K562 (cell line): ENCODE data around the gene BNIP5. TPM values are rescaled to one million over a fixed set of nuclear protein-coding genes. Genes with fewer than 3 reads are reported as not detected.

Experiments
- DMBX1 ChIP-seq: fragments of 250-450 bp; sonication (Bioruptor Pico); IDR thresholded peaks from 2 replicates; pipeline ENCODE4 v1.8.0; 2022; ENCODE audit warnings: inconsistent platforms, mild to moderate bottlenecking, moderate library complexity, borderline replicate concordance
- ETS1 ChIP-seq: conservative IDR thresholded peaks from 2 replicates; pipeline ENCODE4 v1.6.1; 2011; ENCODE audit warnings: low read depth, mild to moderate bottlenecking, low read length; ENCODE audit not compliant: control insufficient read depth
- HCFC1 ChIP-seq: IDR thresholded peaks from 2 replicates; pipeline ENCODE4 v1.6.1; 2012; ENCODE audit warnings: low read depth, low read length, improper control_type of control experiment
- HDGF ChIP-seq: fragments of 450-650 bp; IDR thresholded peaks from 2 replicates; pipeline ENCODE4 v1.6.1; 2016
- IRF9 ChIP-seq: fragments of 450-650 bp; IDR thresholded peaks from 2 replicates; pipeline ENCODE4 v1.6.1; 2016; ENCODE audit warnings: missing biosample characterization, missing genetic modification characterization
- JUN ChIP-seq, 2 experiments: sonication (generic) in 1 of 2; formaldehyde crosslinking in 1 of 2; IDR thresholded peaks; 2 replicates each; pipeline versions ENCODE4 v1.6.1 to v1.8.0; 2012 to 2022; ENCODE audit warnings: borderline replicate concordance in 2 of 2, mild to moderate bottlenecking in 2 of 2, improper control_type of control experiment in 1 of 2, low read depth in 1 of 2, low read length in 1 of 2, missing genetic modification reagents in 1 of 2
- NFE2L1 ChIP-seq: fragments of 450-650 bp; IDR thresholded peaks from 2 replicates; pipeline ENCODE4 v1.6.1; 2016; ENCODE audit warnings: missing genetic modification characterization, low read depth, mild to moderate bottlenecking, missing compliant biosample characterization, moderate library complexity, borderline replicate concordance
- NKRF ChIP-seq: fragments of 450-650 bp; IDR thresholded peaks from 2 replicates; pipeline ENCODE4 v1.6.1; 2016; ENCODE audit warnings: borderline replicate concordance
- NR2C2 ChIP-seq, 2 experiments: fragments of 200-800 bp in 1 of 2; sonication (Bioruptor generic) in 1 of 2; sonication (generic) in 1 of 2; formaldehyde crosslinking in 1 of 2; IDR thresholded peaks; 2 replicates each; pipeline versions ENCODE4 v1.6.1 to v1.8.0; 2016 to 2022; ENCODE audit warnings: mild to moderate bottlenecking in 1 of 2, missing compliant biosample characterization in 1 of 2, missing genetic modification characterization in 1 of 2, missing genetic modification reagents in 1 of 2
- POLR2B ChIP-seq: fragments of 450-650 bp; IDR thresholded peaks from 2 replicates; pipeline ENCODE4 v1.6.1; 2018; ENCODE audit warnings: low read depth; ENCODE audit not compliant: partially characterized antibody
- RBM25 ChIP-seq: fragments of 200-400 bp; formaldehyde crosslinking; IDR thresholded peaks from 2 replicates; pipeline ENCODE4 v1.6.1; 2018; ENCODE audit warnings: low read length, low read depth, moderate library complexity; ENCODE audit not compliant: severe bottlenecking
- SMAD1 ChIP-seq: fragments of 150-350 bp; IDR thresholded peaks from 2 replicates; pipeline ENCODE4 v1.6.1; 2014; ENCODE audit warnings: low read length, low read depth; ENCODE audit not compliant: partially characterized antibody
- ZNF24 ChIP-seq: fragments of 450-650 bp; IDR thresholded peaks from 2 replicates; pipeline ENCODE4 v1.6.1; 2016
- polyA plus RNA-seq, 8 experiments: library from polyadenylated mRNA; depleted of rRNA in 4 of 8; stranded (reverse) in 5 of 8; unstranded in 3 of 8; fragments of >200 nt; fragmentation: Nextera tagmentation in 2 of 8; fragmentation: Illumina TruSeq in 1 of 8; extraction: Ambion mirVana in 2 of 8; extraction: Trizol in 1 of 8; gene quantifications; 2 replicates each; pipeline versions ENCODE4 v1.2.1 to v1.2.3, GENCODE V29; 2011 to 2014; ENCODE audit warnings: inconsistent platforms in 1 of 8, missing spikeins in 1 of 8
- total RNA-seq, 7 experiments: library from RNA; depleted of rRNA in 6 of 7; stranded (reverse); fragments of >200 nt in 6 of 7; fragmentation: Illumina TruSeq in 2 of 7; extraction: Trizol in 2 of 7; gene quantifications; 2 replicates each; pipeline versions ENCODE4 v1.2.1 to v1.2.3, GENCODE V29; 2011 to 2021; ENCODE audit warnings: low replicate concordance in 1 of 7
- TF ChIP-seq, protein P1 (sequence below), 2 experiments: fragments of 450-650 bp; conservative IDR thresholded peaks; 2 replicates each; pipeline ENCODE4 v1.6.1; 2017; ENCODE audit warnings: mild to moderate bottlenecking in 2 of 2, moderate library complexity in 2 of 2
- TF ChIP-seq, protein P2 (sequence below): fragments of 250-450 bp; sonication (Bioruptor Pico); IDR thresholded peaks from 2 replicates; pipeline ENCODE4 v1.8.0; 2022; ENCODE audit warnings: moderate library complexity, mild to moderate bottlenecking, inconsistent platforms
- TF ChIP-seq, protein P3 (sequence below), 2 experiments: fragments of 450-650 bp in 1 of 2; sonication (generic) in 1 of 2; formaldehyde crosslinking; conservative IDR thresholded peaks; 2 replicates each; pipeline versions ENCODE4 v1.4.0 to v1.8.1; 2020 to 2022; ENCODE audit warnings: mild to moderate bottlenecking in 1 of 2, missing genetic modification reagents in 1 of 2

Gene BNIP5
- total and polyA plus RNA-seq, 9 of the 15 experiments (the other 6 are each of a cell fraction or from before 2014, with no cell fraction given) = not detected

DNA sequence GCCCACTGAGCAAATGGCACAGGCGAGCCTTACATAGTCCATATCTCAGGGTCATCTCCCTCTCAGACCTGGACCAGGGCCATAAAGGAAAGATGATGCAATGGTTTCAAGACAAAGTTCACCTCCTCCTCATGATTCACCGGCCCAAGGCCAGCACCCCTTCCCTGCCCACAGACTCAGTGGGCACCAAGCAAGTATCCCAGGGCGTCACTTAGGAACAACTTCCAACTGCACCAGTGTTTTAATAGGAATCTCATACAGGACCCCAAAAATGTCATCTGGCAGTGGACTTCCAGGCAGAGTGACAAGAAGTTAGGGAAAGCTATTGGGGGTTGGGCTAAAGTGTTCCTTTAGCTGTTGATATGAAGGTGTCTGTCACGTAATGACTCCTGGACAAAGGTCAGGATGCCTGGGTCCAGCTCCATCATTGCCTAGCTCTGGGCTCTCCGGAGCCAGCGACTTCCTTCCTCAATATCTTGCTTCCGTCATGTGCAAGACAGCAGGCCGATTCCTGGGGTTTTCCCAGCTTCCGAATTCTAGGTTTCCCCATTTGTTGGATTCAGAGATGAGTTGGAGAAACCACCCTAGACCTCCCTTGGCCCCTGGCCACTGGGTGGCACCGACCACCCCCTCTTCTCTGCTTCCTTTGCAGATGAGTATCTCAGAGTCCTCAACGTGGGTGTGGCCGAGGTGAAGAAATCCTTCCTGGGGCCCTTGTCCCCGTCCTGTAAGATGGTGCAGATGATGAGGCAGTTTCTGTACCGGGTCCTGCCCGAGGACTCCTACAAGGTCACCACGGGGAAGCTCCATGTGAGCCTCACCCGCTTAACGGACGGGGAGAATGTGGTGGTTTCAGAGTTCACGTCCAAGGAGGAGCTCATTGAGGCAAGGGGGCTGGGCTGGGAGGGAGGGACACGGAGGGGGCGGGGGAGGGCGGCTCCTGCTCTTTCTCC lies 45.7 kb downstream of the BNIP5 start (continued):
- TF ChIP-seq ETS1 (no peak), NFE2L1 (tag) (no peak), DMBX1 (no peak; the same call in 1 of the 2 replicates), SMAD1 (peak; percentile 6), HCFC1 (no peak), NR2C2 (CRISPR knock-in tag; IDR thresholded peaks at IDR 0.05) (no peak), NR2C2 (tag; IDR thresholded peaks at IDR 0.05) (peak; percentile 91), RBM25 (no peak), HDGF (no peak), NKRF (no peak), IRF9 (tag) (peak; percentile 94), POLR2B (no peak), JUN (IDR thresholded peaks at IDR 0.05; ENCODE audit: borderline replicate concordance, low read depth, low read length) (peak; percentile 79), JUN (CRISPR knock-in tag; IDR thresholded peaks at IDR 0.05; ENCODE audit: borderline replicate concordance) (no peak), ZNF24 (no peak)
- TF ChIP-seq, protein P1, sequence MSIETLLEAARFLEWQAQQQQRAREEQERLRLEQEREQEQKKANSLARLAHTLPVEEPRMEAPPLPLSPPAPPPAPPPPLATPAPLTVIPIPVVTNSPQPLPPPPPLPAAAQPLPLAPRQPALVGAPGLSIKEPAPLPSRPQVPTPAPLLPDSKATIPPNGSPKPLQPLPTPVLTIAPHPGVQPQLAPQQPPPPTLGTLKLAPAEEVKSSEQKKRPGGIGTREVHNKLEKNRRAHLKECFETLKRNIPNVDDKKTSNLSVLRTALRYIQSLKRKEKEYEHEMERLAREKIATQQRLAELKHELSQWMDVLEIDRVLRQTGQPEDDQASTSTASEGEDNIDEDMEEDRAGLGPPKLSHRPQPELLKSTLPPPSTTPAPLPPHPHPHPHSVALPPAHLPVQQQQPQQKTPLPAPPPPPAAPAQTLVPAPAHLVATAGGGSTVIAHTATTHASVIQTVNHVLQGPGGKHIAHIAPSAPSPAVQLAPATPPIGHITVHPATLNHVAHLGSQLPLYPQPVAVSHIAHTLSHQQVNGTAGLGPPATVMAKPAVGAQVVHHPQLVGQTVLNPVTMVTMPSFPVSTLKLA (conservative IDR thresholded peaks at IDR 0.05) = no peak
- TF ChIP-seq, protein P2, sequence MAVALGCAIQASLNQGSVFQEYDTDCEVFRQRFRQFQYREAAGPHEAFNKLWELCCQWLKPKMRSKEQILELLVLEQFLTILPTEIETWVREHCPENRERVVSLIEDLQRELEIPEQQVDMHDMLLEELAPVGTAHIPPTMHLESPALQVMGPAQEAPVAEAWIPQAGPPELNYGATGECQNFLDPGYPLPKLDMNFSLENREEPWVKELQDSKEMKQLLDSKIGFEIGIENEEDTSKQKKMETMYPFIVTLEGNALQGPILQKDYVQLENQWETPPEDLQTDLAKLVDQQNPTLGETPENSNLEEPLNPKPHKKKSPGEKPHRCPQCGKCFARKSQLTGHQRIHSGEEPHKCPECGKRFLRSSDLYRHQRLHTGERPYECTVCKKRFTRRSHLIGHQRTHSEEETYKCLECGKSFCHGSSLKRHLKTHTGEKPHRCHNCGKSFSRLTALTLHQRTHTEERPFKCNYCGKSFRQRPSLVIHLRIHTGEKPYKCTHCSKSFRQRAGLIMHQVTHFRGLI = no peak
- TF ChIP-seq, protein P3, sequence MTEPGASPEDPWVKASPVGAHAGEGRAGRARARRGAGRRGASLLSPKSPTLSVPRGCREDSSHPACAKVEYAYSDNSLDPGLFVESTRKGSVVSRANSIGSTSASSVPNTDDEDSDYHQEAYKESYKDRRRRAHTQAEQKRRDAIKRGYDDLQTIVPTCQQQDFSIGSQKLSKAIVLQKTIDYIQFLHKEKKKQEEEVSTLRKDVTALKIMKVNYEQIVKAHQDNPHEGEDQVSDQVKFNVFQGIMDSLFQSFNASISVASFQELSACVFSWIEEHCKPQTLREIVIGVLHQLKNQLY (CRISPR knock-in tag; conservative IDR thresholded peaks at IDR 0.05) = no peak
